PC-9 (cell line): ENCODE results near the gene B3GALT6. TPM values are rescaled to one million over a fixed set of nuclear protein-coding genes. Genes with fewer than 3 reads are reported as not detected.

ENCODE experiments used
- BruUV-seq: library from RNA; stranded (reverse); fragments of 400-500 nt; replicated peaks from 2 replicates; lab custom pipeline; 2021; lab: Mats Ljungman, UMichigan
- CTCF ChIA-PET: fragments of 300-600 bp; sonication (Branson Sonifier 250); formaldehyde crosslinking; loops from one replicate; lab custom pipeline; 2022; ENCODE audit warnings: antibody characterized with exemption; lab: Charles Lee
- POLR2A ChIA-PET: fragments of 300-600 bp; sonication (Branson Sonifier 250); formaldehyde crosslinking; loops from one replicate; lab custom pipeline; 2022; ENCODE audit warnings: antibody characterized with exemption; ENCODE audit not compliant: unreplicated experiment; lab: Charles Lee
- DNase-seq, 2 experiments: peaks; one replicate each; pipeline versions ENCODE4 v3.0.0 to v3.0.0-alpha.2; 2015 to 2022; ENCODE audit warnings: mixed read lengths in 1 of 2
- H2AFZ ChIP-seq: fragments of 200-600 bp; sonication (generic); 2 replicates; pipeline ENCODE4 v1.8.1; 2017; ENCODE audit warnings: antibody characterized with exemption
- H3F3A ChIP-seq: fragments of 200-600 bp; sonication (generic); 2 replicates; pipeline ENCODE4 v1.8.1; 2017; ENCODE audit warnings: antibody characterized with exemption, mild to moderate bottlenecking, low read depth; ENCODE audit not compliant: insufficient read depth
- H3K27ac ChIP-seq: fragments of 200-600 bp; sonication (generic); 2 replicates; pipeline ENCODE4 v1.6.1; 2016; ENCODE audit warnings: mixed run types
- H3K27me3 ChIP-seq: fragments of 200-600 bp; sonication (generic); 2 replicates; pipeline ENCODE4 v1.6.1; 2016; ENCODE audit warnings: low read depth, mixed run types; ENCODE audit not compliant: insufficient read depth
- H3K36me3 ChIP-seq: fragments of 200-600 bp; sonication (generic); 2 replicates; pipeline ENCODE4 v1.6.1; 2016; ENCODE audit warnings: low read depth, mixed run types
- H3K4me1 ChIP-seq: fragments of 200-600 bp; sonication (generic); replicated peaks from 2 replicates; pipeline ENCODE4 v1.6.1; 2016; ENCODE audit warnings: mixed run types; ENCODE audit not compliant: insufficient read depth
- H3K4me2 ChIP-seq: fragments of 200-600 bp; sonication (generic); 2 replicates; pipeline ENCODE4 v1.6.1; 2017; ENCODE audit warnings: mixed run types
- H3K4me3 ChIP-seq: fragments of 200-600 bp; sonication (generic); 2 replicates; pipeline ENCODE4 v1.6.1; 2016; ENCODE audit warnings: mixed run types
- H3K79me2 ChIP-seq: fragments of 200-600 bp; sonication (generic); 2 replicates; pipeline ENCODE4 v1.6.1; 2017; ENCODE audit warnings: low read depth, mixed run types
- H3K9me2 ChIP-seq: fragments of 200-600 bp; sonication (generic); 2 replicates; pipeline ENCODE4 v1.8.1; 2017; ENCODE audit warnings: mild to moderate bottlenecking; ENCODE audit not compliant: insufficient read depth
- H3K9me3 ChIP-seq: fragments of 200-600 bp; sonication (generic); 2 replicates; pipeline ENCODE4 v1.8.1; 2016; ENCODE audit warnings: low read depth; ENCODE audit not compliant: insufficient read depth
- H4K20me1 ChIP-seq: fragments of 200-600 bp; sonication (generic); 2 replicates; pipeline ENCODE4 v1.8.1; 2017; ENCODE audit not compliant: insufficient read depth
- EZH2 ChIP-seq: fragments of 200-600 bp; sonication (generic); IDR thresholded peaks from 2 replicates; pipeline ENCODE4 v1.8.0; 2017; ENCODE audit warnings: antibody characterized with exemption, low read depth
- intact Hi-C: fragments of 100-400 bp; cut with micrococcal nuclease; formaldehyde crosslinking; loops from one replicate; pipeline ENCODE4 v1.10.0; 2022; ENCODE audit not compliant: unreplicated experiment
- total RNA-seq: library from RNA; stranded (reverse); gene quantifications from 2 replicates; pipeline ENCODE4 v1.2.3, GENCODE V29; 2021
- TF ChIP-seq, protein P1 (sequence below): fragments of 200-600 bp; sonication (generic); conservative IDR thresholded peaks from 2 replicates; pipeline ENCODE4 v1.6.1; 2017; ENCODE audit warnings: mixed run types, antibody characterized with exemption, mild to moderate bottlenecking, moderate library complexity

The B3GALT6 gene
- total RNA-seq, 1 experiment from 2014 or later, result 16.2 TPM

DNA sequence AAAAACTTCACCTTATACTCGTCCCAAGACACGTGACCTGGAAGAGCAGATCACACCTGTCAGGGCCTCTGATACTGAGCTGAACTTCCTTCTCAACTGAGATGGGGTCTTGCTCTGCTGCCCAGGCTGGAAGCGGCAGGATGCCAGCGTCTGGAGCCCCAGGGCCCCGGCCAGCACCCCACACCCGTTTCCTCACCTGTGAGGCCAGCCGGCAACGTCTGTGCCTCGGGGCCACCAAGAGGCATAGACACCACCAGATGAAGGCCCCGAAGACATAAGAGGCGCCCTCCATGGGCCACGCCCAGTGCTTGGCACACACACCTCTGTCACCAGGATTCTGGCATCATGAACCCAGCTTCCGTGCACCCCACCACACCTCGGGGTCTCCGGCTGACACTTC, 8.7 kb upstream of the B3GALT6 start:
- CTCF ChIA-PET, result no interaction called here
- Histone ChIP-seq H3K27ac (no peak overlapping the region), H3K9me3 (no peaks in the 10 kb centered on the region), H3K4me2 (no peak overlapping the region), H3K4me1 (no peaks in the 10 kb centered on the region), H3K4me3 (no peak overlapping the region), H4K20me1 (peaks cover 13% of the 10 kb centered on the region), H3F3A (peaks cover 4% of the 10 kb centered on the region; the same call in 1 of the 2 replicates), H2AFZ (no peak overlapping the region), H3K79me2 (peaks cover 21% of the 10 kb centered on the region), H3K9me2 (no peaks in the 10 kb centered on the region), H3K36me3 (no peaks in the 10 kb centered on the region; the same call in 1 of the 2 replicates), H3K27me3 (no peaks in the 10 kb centered on the region)
- BruUV-seq, result no TSS peak
- intact Hi-C loops, result no loop called here
- POLR2A ChIA-PET, result no interaction called here
- no peak for DNase-seq
- TF ChIP-seq, protein P1, sequence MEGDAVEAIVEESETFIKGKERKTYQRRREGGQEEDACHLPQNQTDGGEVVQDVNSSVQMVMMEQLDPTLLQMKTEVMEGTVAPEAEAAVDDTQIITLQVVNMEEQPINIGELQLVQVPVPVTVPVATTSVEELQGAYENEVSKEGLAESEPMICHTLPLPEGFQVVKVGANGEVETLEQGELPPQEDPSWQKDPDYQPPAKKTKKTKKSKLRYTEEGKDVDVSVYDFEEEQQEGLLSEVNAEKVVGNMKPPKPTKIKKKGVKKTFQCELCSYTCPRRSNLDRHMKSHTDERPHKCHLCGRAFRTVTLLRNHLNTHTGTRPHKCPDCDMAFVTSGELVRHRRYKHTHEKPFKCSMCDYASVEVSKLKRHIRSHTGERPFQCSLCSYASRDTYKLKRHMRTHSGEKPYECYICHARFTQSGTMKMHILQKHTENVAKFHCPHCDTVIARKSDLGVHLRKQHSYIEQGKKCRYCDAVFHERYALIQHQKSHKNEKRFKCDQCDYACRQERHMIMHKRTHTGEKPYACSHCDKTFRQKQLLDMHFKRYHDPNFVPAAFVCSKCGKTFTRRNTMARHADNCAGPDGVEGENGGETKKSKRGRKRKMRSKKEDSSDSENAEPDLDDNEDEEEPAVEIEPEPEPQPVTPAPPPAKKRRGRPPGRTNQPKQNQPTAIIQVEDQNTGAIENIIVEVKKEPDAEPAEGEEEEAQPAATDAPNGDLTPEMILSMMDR, result no peak
- TF ChIP-seq EZH2, result no peak

DNA sequence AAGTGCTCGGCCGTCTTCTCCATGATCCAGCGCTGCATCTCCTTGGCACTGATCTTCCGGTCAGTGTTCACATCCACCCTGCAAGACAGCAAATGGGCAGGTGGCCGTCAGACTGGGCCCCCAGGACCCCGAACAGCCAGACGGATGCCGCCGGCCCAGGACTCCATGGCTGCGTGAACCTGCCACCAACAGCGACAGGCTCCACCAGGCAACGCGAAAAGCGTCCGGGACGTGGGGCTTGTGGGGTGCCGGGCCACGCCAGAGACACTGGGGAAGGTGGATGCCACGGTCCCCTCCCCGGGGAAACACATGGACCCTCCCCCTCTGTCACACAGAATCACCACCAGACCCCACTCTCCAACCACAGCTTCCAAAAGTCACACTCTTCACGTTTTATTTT, 8.1 kb upstream of the B3GALT6 start:
- Histone ChIP-seq H4K20me1 (peaks cover 17% of the 10 kb centered on the region), H3K4me3 (no peak overlapping the region), H3K9me2 (no peaks in the 10 kb centered on the region), H3K27ac (no peak overlapping the region), H3K79me2 (peaks cover 26% of the 10 kb centered on the region), H3K4me2 (no peak overlapping the region), H3K4me1 (no peaks in the 10 kb centered on the region), H3K9me3 (no peaks in the 10 kb centered on the region), H2AFZ (no peak overlapping the region), H3F3A (no peaks in the 10 kb centered on the region), H3K36me3 (no peaks in the 10 kb centered on the region; the same call in 1 of the 2 replicates), H3K27me3 (no peaks in the 10 kb centered on the region)
- intact Hi-C loops, result no loop called here
- TF ChIP-seq, protein P1, result no peak
- TF ChIP-seq EZH2, result no peak
- ChIA-PET CTCF (no interaction called here), POLR2A (no interaction called here)
- BruUV-seq, result no TSS peak
- DNase-seq, result no peak

DNA sequence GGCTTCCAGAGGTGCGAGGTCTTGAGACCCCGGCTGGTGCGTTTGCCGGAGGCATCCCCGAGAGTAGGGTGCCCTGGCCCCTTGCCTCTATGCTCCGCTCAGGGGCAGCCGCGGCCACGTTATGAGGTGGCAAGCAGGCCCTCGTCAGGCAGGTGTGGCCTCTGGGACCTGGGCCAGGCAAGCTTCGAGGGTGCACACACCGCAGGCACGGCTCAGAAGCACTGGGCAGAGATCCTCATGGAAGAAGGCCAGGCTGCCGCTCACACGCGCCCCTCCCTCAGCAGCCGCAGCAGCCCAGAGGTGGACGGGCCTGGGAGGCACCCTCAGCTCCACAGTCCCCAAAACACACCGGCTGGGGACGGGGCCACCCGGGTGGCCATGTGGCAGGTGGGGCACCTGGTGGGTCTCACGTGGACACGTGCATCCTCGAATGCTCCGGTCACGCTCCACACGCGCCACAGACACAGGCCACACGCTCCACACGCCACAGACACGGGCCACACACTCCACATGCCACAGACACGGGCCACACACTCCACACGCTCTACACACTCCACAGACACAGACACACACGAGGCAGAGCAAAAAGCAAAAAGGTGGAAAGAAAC, 6.7 kb upstream of the B3GALT6 start:
- POLR2A ChIA-PET, result no interaction called here
- CTCF ChIA-PET, result no interaction called here
- Histone ChIP-seq H3K27me3 (no peaks in the 10 kb centered on the region), H3K9me2 (no peaks in the 10 kb centered on the region), H3K4me3 (no peak overlapping the region), H3K79me2 (peaks cover 41% of the 10 kb centered on the region), H2AFZ (no peak overlapping the region), H3F3A (no peaks in the 10 kb centered on the region), H3K9me3 (no peaks in the 10 kb centered on the region), H4K20me1 (peaks cover 27% of the 10 kb centered on the region), H3K4me1 (peaks cover 6% of the 10 kb centered on the region), H3K36me3 (no peaks in the 10 kb centered on the region; the same call in 1 of the 2 replicates), H3K27ac (no peak overlapping the region), H3K4me2 (no peak overlapping the region)
- no peak for DNase-seq
- TF ChIP-seq, protein P1, result no peak
- TF ChIP-seq EZH2, result no peak
- intact Hi-C loops, result no loop called here
- no TSS peak for BruUV-seq
